H1 (cell line): ENCODE results near the gene MINPP1. TPM values are rescaled to one million over a fixed set of nuclear protein-coding genes. Genes with fewer than 3 reads are reported as not detected.

Experiments
- ASH2L ChIP-seq: fragments of 200-600, 300-600 bp; sonication (generic); IDR thresholded peaks from one replicate; pipeline ENCODE4 v1.7.1; 2017; ENCODE audit warnings: low read length
- polyA plus RNA-seq, 7 experiments: library from polyadenylated mRNA; depleted of rRNA in 3 of 7; stranded (reverse) in 5 of 7; unstranded in 2 of 7; fragments of >200 nt in 5 of 7; fragments of 200-250 nt in 2 of 7; gene quantifications; 1 replicate in 5 of 7; 2 replicates in 1 of 7; 4 replicates in 1 of 7; pipeline versions ENCODE4 v1.2.1 to v1.2.3, GENCODE V29; 2011 to 2013; ENCODE audit warnings: missing spikeins in 2 of 7, mixed read lengths in 2 of 7
- total RNA-seq: library from RNA; stranded (reverse); fragmentation: NEBNext Ultra II Directional; extraction: Animal tissue kit (Norgen Biotek cat#: 25700); gene quantifications from 2 replicates; pipeline ENCODE4 v1.2.1, GENCODE V29; 2021

MINPP1 gene
- total and polyA plus RNA-seq, 2 of the 8 experiments (the other 6 are each of a cell fraction or from before 2014, with no cell fraction given) = 13.6 to 27.2 TPM

GRCh38 chr10:87508837-87509236 is 4.1 kb downstream of the MINPP1 start (continued):
- no peak for TF ChIP-seq ASH2L
- TF ChIP-seq, all 59 proteins: peak for 0
